Measurements from ENCODE around the gene C2CD2L. TPM values are rescaled to one million over a fixed set of nuclear protein-coding genes. Genes with fewer than 3 reads are reported as not detected.
A peak's percentile ranks its signal among the peaks of the same experiment; 100 is the strongest.
"Not testable (repeated sequence)": the region's sequence is repeated elsewhere in the genome, so short reads cannot be mapped to it uniquely, and the experiment has no call there.

The C2CD2L gene
- total RNA-seq, 3 donors from 2014 or later (not counting 1 experiment from before 2014, with no cell fraction given) = 20.3 to 27.7 (median 25.6) TPM

DNA sequence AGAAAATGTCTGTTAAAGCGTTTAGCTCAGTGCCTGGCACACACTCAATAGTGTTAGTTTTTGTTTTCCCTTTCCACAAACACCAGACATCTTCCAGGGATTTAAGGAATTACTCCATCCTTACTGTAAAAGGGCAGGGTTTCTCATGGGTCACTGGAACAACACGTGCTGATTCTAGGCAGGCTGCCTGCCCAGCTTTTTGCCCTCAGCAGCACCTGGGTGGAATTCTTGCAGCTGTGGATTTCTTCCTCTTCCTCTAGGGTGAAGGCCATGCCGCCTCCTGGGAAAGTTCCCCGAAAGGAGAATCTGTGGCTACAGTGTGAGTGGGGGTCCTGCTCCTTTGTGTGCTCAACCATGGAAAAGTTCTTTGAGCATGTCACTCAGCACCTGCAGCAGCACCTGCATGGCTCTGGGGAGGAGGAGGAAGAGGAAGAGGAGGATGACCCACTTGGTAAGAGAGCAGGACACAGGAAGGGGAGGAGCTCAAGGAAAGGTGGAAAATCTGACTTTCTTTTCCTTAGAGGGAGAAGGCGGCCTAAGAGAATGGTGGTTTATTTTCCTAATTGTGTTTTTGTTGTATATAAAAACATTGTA, 19.6 kb downstream of the C2CD2L start:
- Mint-ChIP-seq H3K27me3 (ENCODE audit: low read depth in 2 of 2) (no peaks in the 10 kb centered on the region), H3K9me3 (no peaks in the 10 kb centered on the region), H3K36me3 (peaks cover 6% of the 10 kb centered on the region), H3K4me1 (peaks cover 16 to 22% of the 10 kb centered on the region in 2 donors), H3K4me3 (no peak overlapping the region), H3K27ac (no peak overlapping the region)
- 85% methylated on average over 4 of the region's 5 CpGs for WGBS (ENCODE audit: insufficient coverage)
- no peaks in the 10 kb centered on the region for H3K27me3 ChIP-seq (ENCODE audit: control insufficient read depth, insufficient read depth, low read length)
- no peaks in the 10 kb centered on the region for H3K9me3 ChIP-seq (ENCODE audit: control insufficient read depth, insufficient read depth, low read length)
- peaks cover 11% of the 10 kb centered on the region for H3K4me1 ChIP-seq (ENCODE audit: control insufficient read depth, insufficient read depth, low read length)
- TF ChIP-seq, protein P1, sequence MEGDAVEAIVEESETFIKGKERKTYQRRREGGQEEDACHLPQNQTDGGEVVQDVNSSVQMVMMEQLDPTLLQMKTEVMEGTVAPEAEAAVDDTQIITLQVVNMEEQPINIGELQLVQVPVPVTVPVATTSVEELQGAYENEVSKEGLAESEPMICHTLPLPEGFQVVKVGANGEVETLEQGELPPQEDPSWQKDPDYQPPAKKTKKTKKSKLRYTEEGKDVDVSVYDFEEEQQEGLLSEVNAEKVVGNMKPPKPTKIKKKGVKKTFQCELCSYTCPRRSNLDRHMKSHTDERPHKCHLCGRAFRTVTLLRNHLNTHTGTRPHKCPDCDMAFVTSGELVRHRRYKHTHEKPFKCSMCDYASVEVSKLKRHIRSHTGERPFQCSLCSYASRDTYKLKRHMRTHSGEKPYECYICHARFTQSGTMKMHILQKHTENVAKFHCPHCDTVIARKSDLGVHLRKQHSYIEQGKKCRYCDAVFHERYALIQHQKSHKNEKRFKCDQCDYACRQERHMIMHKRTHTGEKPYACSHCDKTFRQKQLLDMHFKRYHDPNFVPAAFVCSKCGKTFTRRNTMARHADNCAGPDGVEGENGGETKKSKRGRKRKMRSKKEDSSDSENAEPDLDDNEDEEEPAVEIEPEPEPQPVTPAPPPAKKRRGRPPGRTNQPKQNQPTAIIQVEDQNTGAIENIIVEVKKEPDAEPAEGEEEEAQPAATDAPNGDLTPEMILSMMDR (IDR thresholded peaks at IDR 0.05) = no peak
- no peak for ATAC-seq
- no peak for DNase-seq
- H3K4me3 ChIP-seq (ENCODE audit: low read length) = no peak overlapping the region
- intact Hi-C loops (cut with micrococcal nuclease) = no loop called here
- H3K36me3 ChIP-seq (ENCODE audit: control insufficient read depth, insufficient read depth, low read length) = peaks cover 34% of the 10 kb centered on the region
- no peak overlapping the region for H3K27ac ChIP-seq (ENCODE audit: low read length)

DNA sequence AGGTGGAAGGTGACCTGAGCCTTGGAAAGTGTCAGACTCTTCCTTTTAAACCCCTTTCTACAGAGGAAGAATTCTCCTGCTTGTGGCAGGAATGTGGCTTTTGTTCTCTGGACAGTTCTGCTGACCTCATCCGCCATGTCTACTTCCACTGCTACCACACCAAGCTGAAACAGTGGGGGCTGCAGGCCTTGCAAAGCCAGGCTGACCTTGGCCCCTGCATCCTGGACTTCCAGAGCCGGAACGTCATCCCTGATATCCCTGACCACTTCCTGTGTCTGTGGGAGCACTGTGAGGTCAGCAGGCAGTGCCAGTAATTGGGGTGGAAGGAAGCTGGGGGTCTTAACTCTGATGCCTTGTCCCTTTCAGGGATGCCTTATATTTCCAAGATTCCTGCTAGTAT, 23.5 kb downstream of the C2CD2L start:
- peaks cover 6 to 12% of the 10 kb centered on the region in 2 donors for H3K4me1 Mint-ChIP-seq
- H3K9me3 ChIP-seq (ENCODE audit: control insufficient read depth, insufficient read depth, low read length) = no peaks in the 10 kb centered on the region
- peaks cover 15% of the 10 kb centered on the region for H3K36me3 Mint-ChIP-seq
- DNase-seq (no peak), ATAC-seq (no peak)
- no peaks in the 10 kb centered on the region for H3K4me1 ChIP-seq (ENCODE audit: control insufficient read depth, insufficient read depth, low read length)
- peaks cover 59% of the 10 kb centered on the region for H3K36me3 ChIP-seq (ENCODE audit: control insufficient read depth, insufficient read depth, low read length)
- 71% methylated on average over 3 of the region's 3 CpGs for WGBS (ENCODE audit: insufficient coverage)
- TF ChIP-seq, protein P1 (IDR thresholded peaks at IDR 0.05) = no peak
- no peaks in the 10 kb centered on the region for H3K27me3 ChIP-seq (ENCODE audit: control insufficient read depth, insufficient read depth, low read length)
- no peak overlapping the region for H3K27ac Mint-ChIP-seq
- H3K4me3 Mint-ChIP-seq = no peak overlapping the region
- no peak overlapping the region for H3K4me3 ChIP-seq (ENCODE audit: low read length)
- intact Hi-C loops (cut with micrococcal nuclease) = no loop called here
- H3K27ac ChIP-seq (ENCODE audit: low read length) = no peak overlapping the region
- H3K27me3 Mint-ChIP-seq (ENCODE audit: low read depth in 2 of 2) = no peaks in the 10 kb centered on the region
- H3K9me3 Mint-ChIP-seq = no peaks in the 10 kb centered on the region

DNA sequence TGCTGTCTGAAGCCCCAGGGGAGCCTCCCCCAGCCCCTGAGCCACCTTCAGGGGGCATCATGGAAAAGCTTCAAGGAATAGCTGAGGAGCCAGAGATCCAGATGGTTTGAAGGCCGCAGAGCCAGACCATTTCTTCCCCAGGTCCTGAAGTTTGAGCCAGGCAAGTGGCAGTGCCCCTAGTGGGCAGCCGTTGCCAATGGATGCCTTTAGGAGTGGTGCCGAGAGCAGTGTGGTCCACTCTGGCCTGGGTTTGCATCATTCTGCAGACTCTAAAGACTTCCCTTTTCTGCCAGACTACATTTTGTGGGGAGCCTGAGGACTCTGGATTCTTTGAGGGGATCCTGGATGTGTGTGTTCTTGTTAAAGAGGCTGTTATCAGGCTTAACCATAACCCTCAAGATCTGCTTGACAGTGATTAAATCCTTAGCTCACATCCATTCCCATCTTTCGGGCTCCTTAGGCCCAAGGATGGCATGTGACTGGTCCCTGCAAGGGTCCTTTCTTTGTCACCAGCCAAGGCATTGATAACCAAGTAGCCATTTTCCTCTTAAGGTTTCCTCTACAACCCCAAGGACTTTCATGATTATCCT, 27.3 kb downstream of the C2CD2L start:
- WGBS (ENCODE audit: insufficient coverage) = 89% methylated on average over 4 of the region's 4 CpGs
- peak in 1 of 2 donors; percentile 34 for DNase-seq
- TF ChIP-seq, protein P1 (IDR thresholded peaks at IDR 0.05) = peak; percentile 31
- Histone ChIP-seq H3K9me3 (ENCODE audit: control insufficient read depth, insufficient read depth, low read length) (no peaks in the 10 kb centered on the region), H3K27me3 (ENCODE audit: control insufficient read depth, insufficient read depth, low read length) (no peaks in the 10 kb centered on the region), H3K36me3 (ENCODE audit: control insufficient read depth, insufficient read depth, low read length) (peaks cover 47% of the 10 kb centered on the region), H3K4me3 (ENCODE audit: low read length) (no peak overlapping the region), H3K4me1 (ENCODE audit: control insufficient read depth, insufficient read depth, low read length) (no peaks in the 10 kb centered on the region), H3K27ac (ENCODE audit: low read length) (no peak overlapping the region)
- Mint-ChIP-seq H3K9me3 (no peaks in the 10 kb centered on the region), H3K4me3 (no peak overlapping the region), H3K4me1 (peaks cover 6% of the 10 kb centered on the region in 2 donors), H3K27ac (no peak overlapping the region), H3K36me3 (peaks cover 15% of the 10 kb centered on the region), H3K27me3 (ENCODE audit: low read depth in 2 of 2) (peaks cover 0 to 5% of the 10 kb centered on the region in 2 donors)
- intact Hi-C loops (cut with micrococcal nuclease) = no loop called here
- ATAC-seq = peak in 2 of 3 donors; percentile 36 to 49

DNA sequence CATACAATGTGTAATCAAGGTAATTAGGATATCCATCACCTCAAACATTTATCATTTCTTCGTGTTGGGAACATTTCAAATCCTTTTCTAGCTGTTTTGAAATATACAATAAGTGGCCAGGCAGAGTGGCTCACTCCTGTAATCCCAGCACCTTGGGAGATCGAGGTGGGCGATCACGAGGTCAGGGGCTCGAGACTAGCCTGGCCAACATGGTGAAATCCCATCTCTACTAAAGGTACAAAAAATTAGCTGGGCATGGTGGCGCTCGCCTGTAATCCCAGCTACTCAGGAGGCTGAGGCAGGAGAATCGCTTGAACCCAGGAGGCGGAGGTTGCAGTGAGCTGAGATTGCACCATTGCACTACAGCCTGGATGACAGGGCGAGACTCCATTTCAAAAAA, 32.1 kb downstream of the C2CD2L start:
- H3K4me1 ChIP-seq (ENCODE audit: control insufficient read depth, insufficient read depth, low read length); intact Hi-C loops (cut with micrococcal nuclease); DNase-seq; H3K9me3 Mint-ChIP-seq; H3K36me3 ChIP-seq (ENCODE audit: control insufficient read depth, insufficient read depth, low read length); H3K27ac ChIP-seq (ENCODE audit: low read length); H3K4me1 Mint-ChIP-seq; H3K27ac Mint-ChIP-seq; H3K27me3 ChIP-seq (ENCODE audit: control insufficient read depth, insufficient read depth, low read length); H3K4me3 Mint-ChIP-seq; ATAC-seq; H3K4me3 ChIP-seq (ENCODE audit: low read length); H3K9me3 ChIP-seq (ENCODE audit: control insufficient read depth, insufficient read depth, low read length); H3K36me3 Mint-ChIP-seq: not testable (repeated sequence)
- WGBS (ENCODE audit: insufficient coverage) = 91% methylated on average over 9 of the region's 10 CpGs
- peaks cover 11 to 14% of the 10 kb centered on the region in 2 donors for H3K27me3 Mint-ChIP-seq (ENCODE audit: low read depth in 2 of 2)
